Glutamatergic neuron (in vitro differentiated cells): Measurements from ENCODE around the gene CBFA2T3. TPM values are rescaled to one million over a fixed set of nuclear protein-coding genes. Genes with fewer than 3 reads are reported as not detected.

Experiments used
- DNase-seq: peaks from one replicate; pipeline ENCODE4 v3.0.0; 2022
- H3K27ac Mint-ChIP-seq: one replicate; pipeline ENCODE4 v1.8.0; 2020; ENCODE audit warnings: mild to moderate bottlenecking, mixed read lengths, inconsistent platforms; ENCODE audit not compliant: unreplicated experiment
- H3K27me3 Mint-ChIP-seq: one replicate; pipeline ENCODE4 v1.8.0; 2020; ENCODE audit warnings: mild to moderate bottlenecking, moderate library complexity, mixed read lengths, inconsistent platforms; ENCODE audit not compliant: unreplicated experiment
- H3K36me3 Mint-ChIP-seq: one replicate; pipeline ENCODE4 v1.8.0; 2020; ENCODE audit warnings: mild to moderate bottlenecking, mixed read lengths, inconsistent platforms; ENCODE audit not compliant: unreplicated experiment
- H3K4me1 Mint-ChIP-seq: one replicate; pipeline ENCODE4 v1.8.0; 2020; ENCODE audit warnings: mild to moderate bottlenecking, low read depth, mixed read lengths, inconsistent platforms; ENCODE audit not compliant: unreplicated experiment
- H3K4me3 Mint-ChIP-seq: one replicate; pipeline ENCODE4 v1.8.0; 2020; ENCODE audit warnings: mild to moderate bottlenecking, mixed read lengths, inconsistent platforms; ENCODE audit not compliant: unreplicated experiment
- H3K9me3 Mint-ChIP-seq: one replicate; pipeline ENCODE4 v1.8.0; 2020; ENCODE audit warnings: mild to moderate bottlenecking, moderate library complexity, mixed read lengths, inconsistent platforms; ENCODE audit not compliant: unreplicated experiment
- CTCF ChIP-seq: fragments of 200-600 bp; sonication (generic); IDR thresholded peaks from one replicate; pipeline ENCODE4 v1.5.0; 2021; ENCODE audit not compliant: partially characterized antibody, unreplicated experiment
- total RNA-seq: library from RNA; stranded (reverse); fragmentation: NEBNext Ultra II Directional; extraction: Animal tissue kit (Norgen Biotek cat#: 25700); gene quantifications from one replicate; pipeline ENCODE4 v1.2.1, GENCODE V29; 2021; ENCODE audit not compliant: unreplicated experiment

CBFA2T3 gene
- total RNA-seq, 1 donor from 2014 or later: 126 TPM

- peaks cover 23% of the 10 kb centered on the region for H3K4me1 Mint-ChIP-seq
- no peak overlapping the region for H3K27ac Mint-ChIP-seq
- no peaks in the 10 kb centered on the region for H3K9me3 Mint-ChIP-seq
- no peak overlapping the region for H3K4me3 Mint-ChIP-seq
- TF ChIP-seq CTCF: no peak
- H3K36me3 Mint-ChIP-seq: no peaks in the 10 kb centered on the region
- peaks cover 9% of the 10 kb centered on the region for H3K27me3 Mint-ChIP-seq
- DNase-seq: no peak
Observed at GRCh38 chr16:88955906-88956305, 21.1 kb downstream of the CBFA2T3 start.

GRCh38 chr16:88953003-88953690 lies 23.9 kb downstream of the CBFA2T3 start:
- H3K27me3 Mint-ChIP-seq: peaks cover 7% of the 10 kb centered on the region
- no peak for DNase-seq
- H3K36me3 Mint-ChIP-seq: no peaks in the 10 kb centered on the region
- H3K27ac Mint-ChIP-seq: peak overlapping the region; percentile 12
- TF ChIP-seq CTCF: no peak
- no peak overlapping the region for H3K4me3 Mint-ChIP-seq
- H3K9me3 Mint-ChIP-seq: no peaks in the 10 kb centered on the region
- H3K4me1 Mint-ChIP-seq: peaks cover 28% of the 10 kb centered on the region

- peaks cover 4% of the 10 kb centered on the region for H3K27me3 Mint-ChIP-seq
- H3K4me3 Mint-ChIP-seq: no peak overlapping the region
- H3K9me3 Mint-ChIP-seq: no peaks in the 10 kb centered on the region
- no peak for TF ChIP-seq CTCF
- H3K36me3 Mint-ChIP-seq: no peaks in the 10 kb centered on the region
- H3K27ac Mint-ChIP-seq: no peak overlapping the region
- H3K4me1 Mint-ChIP-seq: peaks cover 26% of the 10 kb centered on the region
- no peak for DNase-seq
Observed at GRCh38 chr16:88951989-88952388, 25.0 kb downstream of the CBFA2T3 start.

GRCh38 chr16:88951501-88951900 lies 25.5 kb downstream of the CBFA2T3 start:
- Mint-ChIP-seq H3K4me1 (peaks cover 25% of the 10 kb centered on the region), H3K27me3 (peaks cover 4% of the 10 kb centered on the region), H3K9me3 (no peaks in the 10 kb centered on the region)

More at GRCh38 chr16:88951501-88951900, 25.5 kb downstream of the CBFA2T3 start:
- H3K27ac Mint-ChIP-seq: no peak overlapping the region
- H3K36me3 Mint-ChIP-seq: no peaks in the 10 kb centered on the region
- H3K4me3 Mint-ChIP-seq: no peak overlapping the region
- no peak for DNase-seq
- TF ChIP-seq CTCF: no peak
